Panc1 (cell line): Measurements from ENCODE around the gene FSTL1.

Experiments
- POLR2AphosphoS5 ChIP-seq: IDR thresholded peaks from 2 replicates; pipeline ENCODE4 v1.6.1; 2012; ENCODE audit warnings: mild to moderate bottlenecking, low read depth, low read length, moderate library complexity
- TF ChIP-seq, protein P1 (sequence below): fragments of 450-650 bp; IDR thresholded peaks from 2 replicates; pipeline ENCODE4 v1.5.1; 2017; ENCODE audit warnings: mild to moderate bottlenecking
- TF ChIP-seq, protein P2 (sequence below), 2 experiments: IDR thresholded peaks; 2 replicates each; pipeline ENCODE4 v1.6.1; 2011 to 2012; ENCODE audit warnings: low read depth in 2 of 2, control low read depth in 1 of 2, low read length in 1 of 2, mild to moderate bottlenecking in 1 of 2, moderate library complexity in 1 of 2; ENCODE audit not compliant: insufficient read depth in 1 of 2

DNA sequence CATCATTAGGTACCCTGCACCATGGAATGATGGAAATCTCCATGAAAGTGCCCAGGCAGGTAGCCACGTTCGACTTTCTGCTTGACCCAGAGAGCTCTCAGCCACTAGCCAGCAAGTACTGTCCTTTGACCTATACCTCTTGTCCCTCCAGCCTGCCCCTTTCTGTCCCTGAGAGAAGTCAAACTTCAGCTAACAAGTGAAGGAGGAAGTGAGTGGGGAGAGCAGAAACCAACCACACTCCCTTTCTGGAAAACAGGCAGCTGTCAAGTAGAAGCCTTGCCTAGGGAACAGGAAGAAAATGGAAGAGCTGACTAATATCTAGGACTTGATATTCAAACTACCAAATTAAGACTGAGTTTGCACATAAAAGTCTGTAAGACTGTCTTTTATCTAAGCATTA lies 30.3 kb upstream of the FSTL1 start:
- TF ChIP-seq, protein P1, sequence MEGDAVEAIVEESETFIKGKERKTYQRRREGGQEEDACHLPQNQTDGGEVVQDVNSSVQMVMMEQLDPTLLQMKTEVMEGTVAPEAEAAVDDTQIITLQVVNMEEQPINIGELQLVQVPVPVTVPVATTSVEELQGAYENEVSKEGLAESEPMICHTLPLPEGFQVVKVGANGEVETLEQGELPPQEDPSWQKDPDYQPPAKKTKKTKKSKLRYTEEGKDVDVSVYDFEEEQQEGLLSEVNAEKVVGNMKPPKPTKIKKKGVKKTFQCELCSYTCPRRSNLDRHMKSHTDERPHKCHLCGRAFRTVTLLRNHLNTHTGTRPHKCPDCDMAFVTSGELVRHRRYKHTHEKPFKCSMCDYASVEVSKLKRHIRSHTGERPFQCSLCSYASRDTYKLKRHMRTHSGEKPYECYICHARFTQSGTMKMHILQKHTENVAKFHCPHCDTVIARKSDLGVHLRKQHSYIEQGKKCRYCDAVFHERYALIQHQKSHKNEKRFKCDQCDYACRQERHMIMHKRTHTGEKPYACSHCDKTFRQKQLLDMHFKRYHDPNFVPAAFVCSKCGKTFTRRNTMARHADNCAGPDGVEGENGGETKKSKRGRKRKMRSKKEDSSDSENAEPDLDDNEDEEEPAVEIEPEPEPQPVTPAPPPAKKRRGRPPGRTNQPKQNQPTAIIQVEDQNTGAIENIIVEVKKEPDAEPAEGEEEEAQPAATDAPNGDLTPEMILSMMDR: no peak
- no peak for TF ChIP-seq POLR2AphosphoS5
- TF ChIP-seq, protein P2, sequence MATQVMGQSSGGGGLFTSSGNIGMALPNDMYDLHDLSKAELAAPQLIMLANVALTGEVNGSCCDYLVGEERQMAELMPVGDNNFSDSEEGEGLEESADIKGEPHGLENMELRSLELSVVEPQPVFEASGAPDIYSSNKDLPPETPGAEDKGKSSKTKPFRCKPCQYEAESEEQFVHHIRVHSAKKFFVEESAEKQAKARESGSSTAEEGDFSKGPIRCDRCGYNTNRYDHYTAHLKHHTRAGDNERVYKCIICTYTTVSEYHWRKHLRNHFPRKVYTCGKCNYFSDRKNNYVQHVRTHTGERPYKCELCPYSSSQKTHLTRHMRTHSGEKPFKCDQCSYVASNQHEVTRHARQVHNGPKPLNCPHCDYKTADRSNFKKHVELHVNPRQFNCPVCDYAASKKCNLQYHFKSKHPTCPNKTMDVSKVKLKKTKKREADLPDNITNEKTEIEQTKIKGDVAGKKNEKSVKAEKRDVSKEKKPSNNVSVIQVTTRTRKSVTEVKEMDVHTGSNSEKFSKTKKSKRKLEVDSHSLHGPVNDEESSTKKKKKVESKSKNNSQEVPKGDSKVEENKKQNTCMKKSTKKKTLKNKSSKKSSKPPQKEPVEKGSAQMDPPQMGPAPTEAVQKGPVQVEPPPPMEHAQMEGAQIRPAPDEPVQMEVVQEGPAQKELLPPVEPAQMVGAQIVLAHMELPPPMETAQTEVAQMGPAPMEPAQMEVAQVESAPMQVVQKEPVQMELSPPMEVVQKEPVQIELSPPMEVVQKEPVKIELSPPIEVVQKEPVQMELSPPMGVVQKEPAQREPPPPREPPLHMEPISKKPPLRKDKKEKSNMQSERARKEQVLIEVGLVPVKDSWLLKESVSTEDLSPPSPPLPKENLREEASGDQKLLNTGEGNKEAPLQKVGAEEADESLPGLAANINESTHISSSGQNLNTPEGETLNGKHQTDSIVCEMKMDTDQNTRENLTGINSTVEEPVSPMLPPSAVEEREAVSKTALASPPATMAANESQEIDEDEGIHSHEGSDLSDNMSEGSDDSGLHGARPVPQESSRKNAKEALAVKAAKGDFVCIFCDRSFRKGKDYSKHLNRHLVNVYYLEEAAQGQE (IDR thresholded peaks at IDR 0.05; ENCODE audit: insufficient read depth in 1 of 2, low read depth in 2 of 2, low read length in 1 of 2): no peak
